NCI-H146 treated with DMSO at 0.1 percent for 48 hours (cell line): ENCODE data around the gene TDRD12.
"Not testable (repeated sequence)": the region's sequence is repeated elsewhere in the genome, so short reads cannot be mapped to it uniquely, and the experiment has no call there.

Experiments used
- DNase-seq: peaks from one replicate; lab custom pipeline; 2025; ENCODE audit not compliant: unreplicated experiment; lab: John Stamatoyannopoulos, UW

Gene TDRD12

DNA sequence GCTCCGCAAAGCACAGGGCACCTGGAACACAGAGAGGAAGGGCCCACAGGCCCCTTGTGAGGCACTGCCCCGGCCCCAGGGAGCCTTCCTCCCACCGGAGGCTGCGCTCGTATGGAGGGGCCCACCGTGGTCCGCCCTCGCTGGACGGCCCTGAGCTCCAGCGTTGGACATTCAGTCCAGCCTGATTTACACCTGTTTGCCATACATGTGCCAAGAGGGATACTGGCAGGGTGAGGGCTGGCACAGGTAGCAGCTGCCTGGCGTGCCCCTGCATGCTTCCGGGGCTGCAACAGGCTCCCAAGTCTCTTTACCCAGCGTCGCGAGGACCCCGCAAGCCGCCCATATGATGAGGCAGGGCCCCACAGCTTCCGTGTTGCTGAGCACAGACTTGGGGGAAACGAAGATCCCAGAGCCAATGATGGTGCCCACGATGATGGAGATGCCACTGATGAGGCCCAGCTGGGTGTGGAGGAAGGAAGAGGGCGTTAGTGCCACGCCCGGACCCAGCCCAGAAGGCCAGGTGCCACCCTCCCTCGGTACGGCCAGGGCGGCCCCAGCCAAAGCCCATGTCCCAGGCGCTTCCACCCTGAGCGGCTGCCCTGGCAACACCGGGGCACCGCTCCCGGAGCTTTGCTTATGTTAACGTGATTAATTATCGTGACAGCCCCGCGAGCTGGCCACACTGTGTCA lies 144.9 kb downstream of the TDRD12 start:
- DNase-seq, result no peak

GRCh38 chr19:32865326-32865725 lies 145.8 kb downstream of the TDRD12 start:
- no peak for DNase-seq

DNA sequence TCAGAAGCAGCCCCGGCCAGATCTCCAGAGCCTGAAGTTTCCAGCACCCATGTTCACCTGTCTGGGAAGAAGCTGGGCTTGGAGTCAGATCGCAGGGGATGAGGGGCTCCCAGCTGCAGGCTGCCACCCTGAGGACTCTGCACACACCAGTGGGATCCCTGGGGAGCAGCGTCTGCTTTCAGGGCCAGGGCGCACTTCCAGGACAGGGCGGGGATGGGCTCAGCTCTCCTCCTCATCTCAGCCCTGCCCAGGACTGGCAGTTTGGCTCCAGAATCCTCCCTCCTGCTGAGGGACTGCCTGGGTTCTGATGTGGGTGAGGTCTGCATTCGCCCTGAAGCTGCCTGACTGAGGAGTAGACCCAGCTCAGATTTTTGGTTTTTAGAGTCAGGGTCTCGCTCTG lies 146.5 kb downstream of the TDRD12 start:
- DNase-seq, result no peak

DNA sequence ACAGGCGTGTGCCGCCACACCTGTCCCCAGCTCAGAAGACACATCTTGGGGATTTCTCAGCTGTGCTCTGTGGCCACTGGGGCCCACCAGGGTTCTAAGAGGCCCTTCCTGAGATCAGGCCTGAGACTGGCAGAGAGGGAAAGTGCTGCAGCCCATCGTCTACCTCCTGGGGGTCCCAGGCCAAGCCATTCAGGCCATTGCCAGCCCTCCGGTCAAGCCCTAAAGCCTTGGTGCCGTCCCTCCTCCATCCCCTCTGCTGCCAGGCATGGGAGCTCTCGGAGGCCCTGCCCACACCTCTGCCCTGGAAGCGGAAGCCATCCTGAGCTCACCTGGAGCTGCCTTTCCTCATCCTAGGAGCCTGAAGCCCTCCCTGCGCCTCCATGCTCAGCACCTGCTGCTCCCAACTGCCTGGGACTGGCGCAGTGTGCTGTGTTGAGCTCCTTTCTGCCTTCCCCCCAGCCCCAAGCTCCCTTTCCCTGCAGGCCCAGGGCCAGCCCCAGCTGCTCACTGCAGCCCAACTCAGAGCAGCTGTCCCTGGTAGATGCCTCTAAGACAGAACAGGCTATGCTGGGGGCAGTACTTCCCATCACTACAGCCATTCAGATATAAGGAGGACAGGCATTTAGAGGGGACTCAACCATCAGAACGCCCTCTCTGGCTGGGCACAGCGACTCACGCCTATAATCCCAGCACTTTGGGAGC lies 147.1 kb downstream of the TDRD12 start:
- no peak for DNase-seq

DNA sequence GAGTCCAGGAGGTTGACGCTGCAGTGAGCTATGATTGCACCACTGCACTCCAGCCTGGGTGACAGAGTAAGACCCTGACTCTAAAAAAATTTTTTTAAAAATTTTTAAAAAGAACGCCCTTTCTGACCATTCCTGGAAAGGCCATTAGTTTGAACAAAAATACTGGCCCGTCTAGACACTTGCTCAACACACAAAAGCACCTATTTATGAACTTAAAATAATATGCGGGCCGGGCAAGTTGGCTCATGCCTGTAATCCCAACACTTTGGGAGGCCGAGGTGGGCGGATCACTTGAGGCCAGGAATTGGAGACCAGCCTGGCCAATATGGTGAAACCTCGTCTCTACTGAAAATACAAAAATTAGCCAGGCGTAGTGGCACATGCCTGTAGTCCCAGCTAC lies 147.9 kb downstream of the TDRD12 start:
- not testable (repeated sequence) for DNase-seq

GRCh38 chr19:32868206-32868950 lies 148.8 kb downstream of the TDRD12 start:
- DNase-seq, result no peak

DNA sequence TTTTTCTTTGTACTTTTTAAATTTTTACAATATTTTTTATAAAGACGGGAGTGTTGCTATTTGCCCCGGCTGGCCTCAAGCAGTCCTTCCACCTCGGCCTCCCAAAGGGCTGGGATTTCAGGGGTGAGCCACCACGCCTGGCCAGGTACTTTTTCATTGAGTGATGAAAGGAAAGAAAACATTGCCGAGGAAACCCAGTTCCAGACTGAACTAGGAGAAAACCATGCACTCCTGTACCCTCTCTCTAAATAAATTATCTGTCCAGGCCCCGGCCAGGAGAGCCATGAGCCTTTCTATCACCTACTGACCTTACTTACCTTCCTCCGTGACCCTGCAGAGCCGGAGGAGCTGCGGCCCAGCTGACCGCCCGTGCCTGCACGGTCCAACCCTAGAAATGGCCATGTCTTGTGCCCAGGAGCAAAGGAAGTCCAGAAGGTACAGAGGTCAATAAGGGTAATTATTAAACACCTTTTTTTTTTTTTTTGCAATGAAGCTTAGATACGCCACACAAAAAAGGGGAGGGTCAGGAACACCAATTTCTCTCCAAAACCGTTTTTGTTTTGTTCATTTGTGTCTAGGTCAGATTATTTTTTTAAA lies 149.9 kb downstream of the TDRD12 start, which contains the start of gene SLC7A9:
SLC7A9 (minus strand) TSS at position 399 of the 597 bp plus-strand sequence. CDS start 1,233 bp downstream, outside the sequence.
- no peak for DNase-seq

DNA sequence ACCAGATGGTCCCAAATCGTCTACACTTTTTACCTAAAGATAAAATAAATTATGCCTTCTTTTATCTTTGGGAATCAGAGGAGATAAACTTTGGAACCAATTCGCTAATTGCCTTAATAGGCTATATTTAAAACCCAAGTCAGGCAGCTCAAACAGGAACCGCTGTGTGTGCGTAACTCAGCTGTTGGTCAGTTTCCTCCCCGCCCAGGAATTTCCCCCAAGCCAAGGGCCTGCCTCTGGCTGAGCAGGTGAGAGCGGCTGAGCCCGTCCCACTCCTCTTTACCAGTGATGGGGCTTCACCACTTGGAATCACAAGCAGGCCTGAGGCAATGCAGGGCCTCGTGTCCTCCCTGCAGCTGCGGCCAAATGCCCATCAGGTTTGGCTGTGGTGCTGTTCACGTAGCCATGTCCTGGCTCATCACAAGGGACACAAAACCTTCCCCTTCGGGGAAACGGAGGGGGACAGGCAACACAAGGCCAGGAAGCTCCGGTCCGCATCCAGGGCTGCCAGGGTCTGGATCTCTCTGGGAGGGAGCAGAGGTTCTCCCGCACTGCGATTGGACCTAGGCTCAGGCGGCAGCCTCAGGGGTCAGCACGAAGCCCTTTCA lies 150.5 kb downstream of the TDRD12 start:
- DNase-seq, result peak; percentile 27

- DNase-seq, result no peak
Observed at GRCh38 chr19:32870981-32871451, 151.4 kb downstream of the TDRD12 start.

DNA sequence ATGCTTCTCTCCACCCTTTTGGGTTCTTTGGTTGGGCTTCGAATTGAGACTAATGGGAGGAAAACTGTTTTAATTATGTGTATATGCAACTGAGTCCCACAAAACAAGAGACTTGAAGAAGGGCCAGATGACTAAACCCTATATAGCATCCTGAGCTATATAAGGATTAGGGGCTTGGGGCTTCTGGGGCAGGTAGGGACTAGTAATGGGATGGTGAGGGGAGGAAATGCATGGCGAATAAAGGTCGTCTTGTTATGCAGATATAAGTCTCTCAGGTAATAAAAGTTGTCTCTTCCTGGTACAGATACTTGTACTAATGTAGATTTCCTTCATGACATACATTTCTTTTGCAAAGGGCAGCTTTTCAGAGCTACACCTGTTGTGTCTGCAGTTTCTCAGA lies 152.8 kb downstream of the TDRD12 start:
- DNase-seq, result no peak

DNA sequence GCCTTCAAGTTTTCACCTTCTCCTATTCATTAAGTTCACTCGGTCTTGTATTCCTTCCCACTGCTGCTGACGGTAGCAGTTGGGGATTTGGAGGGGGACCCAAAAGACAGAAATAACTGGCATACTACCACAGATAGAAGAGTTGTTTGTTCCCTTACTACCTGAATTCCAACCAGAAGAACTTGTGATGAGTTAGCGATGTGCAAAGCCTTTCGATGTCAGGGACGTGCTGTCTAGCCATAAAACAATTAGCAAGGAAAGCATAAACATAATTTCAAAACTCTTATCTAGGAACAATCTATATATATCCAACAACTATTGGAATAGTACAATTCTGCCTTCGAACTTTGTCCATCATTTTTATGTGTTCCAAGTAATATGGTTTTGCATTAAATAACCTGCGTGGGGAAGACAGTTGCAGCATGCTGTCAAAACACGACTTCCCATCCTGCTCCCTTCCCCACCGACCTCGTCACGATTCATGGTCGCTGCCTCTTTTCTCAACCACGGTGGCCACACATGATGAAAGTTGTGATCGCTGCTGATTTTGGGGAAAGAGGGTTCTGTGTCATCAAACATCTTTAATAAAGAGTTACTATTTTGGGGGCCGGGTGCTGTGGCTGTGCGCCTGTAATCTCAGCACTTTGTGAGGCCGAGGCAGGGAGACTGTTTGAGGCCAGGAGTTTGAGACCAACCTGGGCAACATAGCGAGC lies 153.8 kb downstream of the TDRD12 start:
- no peak for DNase-seq

- DNase-seq, result no peak
Observed at GRCh38 chr19:32874605-32875004, 155.0 kb downstream of the TDRD12 start.

GRCh38 chr19:32875428-32875827 lies 155.9 kb downstream of the TDRD12 start:
- no peak for DNase-seq

GRCh38 chr19:32876236-32876918 lies 156.8 kb downstream of the TDRD12 start:
- DNase-seq, result no peak

GRCh38 chr19:32876919-32877285 lies 157.3 kb downstream of the TDRD12 start:
- DNase-seq, result no peak
